GM03348 (cell line): Measurements from ENCODE around the gene CELF1.
"Not testable (repeated sequence)": the region's sequence is repeated elsewhere in the genome, so short reads cannot be mapped to it uniquely, and the experiment has no call there.

Source experiments
- DNase-seq: peaks from one replicate; pipeline ENCODE4 v3.0.0; 2012; ENCODE audit warnings: low spot score

Gene CELF1

DNA sequence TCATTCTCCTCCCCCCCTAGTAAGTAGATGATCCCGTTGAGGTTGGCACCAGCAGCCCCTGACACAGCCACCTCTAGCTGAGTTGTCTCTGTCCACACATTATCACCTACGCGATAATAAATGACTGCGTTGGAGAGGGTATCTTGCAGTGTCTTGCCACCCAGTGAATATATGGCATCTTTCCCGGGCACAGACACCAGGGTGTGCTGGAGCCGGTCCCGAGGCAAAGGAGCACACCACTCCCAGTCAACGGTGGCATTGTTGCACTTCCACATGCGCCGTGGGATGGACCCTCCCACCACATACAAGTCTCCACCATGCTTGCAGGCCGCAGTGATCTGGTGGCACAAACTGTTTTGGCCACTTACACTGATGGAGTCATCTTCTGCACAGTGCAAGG, 20.4 kb upstream of the CELF1 start:
- no peak for DNase-seq

GRCh38 chr11:47572715-47573255, 19.9 kb upstream of the CELF1 start:
- DNase-seq = no peak

GRCh38 chr11:47571895-47572294, 19.0 kb upstream of the CELF1 start:
- DNase-seq = peak; percentile 71

- no peak for DNase-seq
These were observed 18.4 kb upstream of the CELF1 start for GRCh38 chr11:47571357-47571729.

DNA sequence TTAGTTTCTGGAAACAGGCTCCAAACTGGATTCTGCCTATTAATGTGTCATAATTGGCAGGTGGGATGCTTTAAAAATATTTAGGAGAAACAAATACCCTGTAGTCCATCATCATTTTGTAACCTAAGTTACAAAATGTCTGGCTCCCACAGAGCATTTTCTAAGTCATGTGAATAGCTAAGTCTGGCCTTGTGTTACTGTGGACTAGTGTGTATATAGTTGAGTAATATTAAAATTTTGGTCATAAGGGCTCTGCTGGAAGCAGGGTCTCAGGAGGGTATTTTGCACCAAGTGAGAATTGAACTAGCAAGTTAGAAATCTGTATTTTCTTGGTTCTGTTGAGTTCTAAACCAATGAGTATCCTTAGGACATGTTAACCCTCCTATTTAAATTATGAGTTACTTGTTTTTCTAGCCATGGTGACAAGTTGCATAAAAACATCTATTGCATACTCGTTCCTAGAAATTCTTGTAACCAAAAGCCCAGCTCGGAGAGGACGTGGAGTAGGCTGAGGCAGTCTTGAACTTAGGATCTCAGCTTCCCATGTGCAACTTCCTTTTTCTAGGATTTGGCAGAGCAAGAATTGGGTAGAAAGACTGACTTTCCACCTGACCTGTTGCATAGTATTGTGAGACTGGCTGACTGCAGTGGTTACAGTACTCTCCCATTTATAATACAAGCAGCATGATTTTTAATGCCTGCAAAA, 17.9 kb upstream of the CELF1 start:
- DNase-seq = no peak

DNA sequence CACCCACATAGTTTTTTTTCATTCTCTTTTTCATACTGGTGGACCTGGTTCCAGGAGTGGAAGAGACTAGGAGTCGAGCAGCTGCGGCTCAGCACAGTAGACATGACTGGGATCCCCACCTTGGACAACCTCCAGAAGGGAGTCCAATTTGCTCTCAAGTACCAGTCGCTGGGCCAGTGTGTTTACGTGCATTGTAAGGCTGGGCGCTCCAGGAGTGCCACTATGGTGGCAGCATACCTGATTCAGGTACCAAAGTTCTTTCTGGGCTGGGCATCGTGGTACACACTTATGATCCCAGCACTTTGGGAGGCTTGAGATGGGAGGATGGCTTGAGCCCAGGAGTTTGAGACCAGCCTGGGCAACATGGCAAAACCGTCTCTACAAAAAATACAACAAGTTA, 16.7 kb upstream of the CELF1 start:
- DNase-seq = no peak

- DNase-seq = no peak
These were observed 13.3 kb upstream of the CELF1 start for GRCh38 chr11:47566149-47566698.

- peak; percentile 90 for DNase-seq
These were observed 12.6 kb upstream of the CELF1 start, which contains the start of gene PTPMT1 for GRCh38 chr11:47565340-47566148. TSS of gene PTPMT1 (plus strand) at chr11:47565599. CDS start at chr11:47565623, 24 bp downstream.

GRCh38 chr11:47564933-47565339, 12.0 kb upstream of the CELF1 start:
- no peak for DNase-seq

DNA sequence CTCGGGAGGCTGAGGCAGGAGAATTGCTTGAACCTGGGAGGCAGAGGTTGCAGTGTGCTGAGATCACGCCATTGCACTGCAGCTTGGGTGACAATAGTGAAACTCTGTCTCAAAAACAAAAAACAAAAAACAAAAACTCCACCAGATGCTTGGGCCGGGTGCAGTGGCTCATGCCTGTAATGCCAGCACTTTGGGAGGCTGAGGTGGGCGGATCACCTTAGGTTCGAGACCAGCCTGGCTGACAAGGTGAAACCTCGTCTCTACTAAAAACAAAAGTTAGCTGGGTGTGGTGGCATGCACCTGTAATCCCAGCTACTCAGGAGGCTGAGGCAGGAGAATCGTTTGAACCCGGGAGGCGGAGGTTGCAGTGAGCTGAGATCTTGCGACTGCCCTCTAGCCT, 11.4 kb upstream of the CELF1 start:
- DNase-seq = not testable (repeated sequence)

GRCh38 chr11:47562393-47562792, 9.5 kb upstream of the CELF1 start:
- DNase-seq = not testable (repeated sequence)

- no peak for DNase-seq
These were observed 7.5 kb upstream of the CELF1 start for GRCh38 chr11:47560426-47560825.

GRCh38 chr11:47558695-47559094, 5.8 kb upstream of the CELF1 start:
- DNase-seq = no peak

- DNase-seq = not testable (repeated sequence)
These were observed 4.1 kb upstream of the CELF1 start for GRCh38 chr11:47557004-47557403.

- DNase-seq = no peak
These were observed 443 bp upstream of the CELF1 start for GRCh38 chr11:47553406-47553743.

GRCh38 chr11:47552056-47552565, 821 bp downstream of the CELF1 start:
- peak; percentile 44 for DNase-seq

GRCh38 chr11:47551086-47551485, 1.8 kb downstream of the CELF1 start:
- DNase-seq = peak; percentile 29

- DNase-seq = no peak
These were observed 2.5 kb downstream of the CELF1 start for GRCh38 chr11:47550288-47551047.

GRCh38 chr11:47546274-47546673, 6.7 kb downstream of the CELF1 start:
- DNase-seq = not testable (repeated sequence)

- DNase-seq = no peak
These were observed 7.6 kb downstream of the CELF1 start for GRCh38 chr11:47545298-47545697.

GRCh38 chr11:47541070-47541469, 11.9 kb downstream of the CELF1 start:
- no peak for DNase-seq

GRCh38 chr11:47539681-47540039, 13.3 kb downstream of the CELF1 start:
- no peak for DNase-seq
